ENCODE measurements around the gene PARVB. TPM values are rescaled to one million over a fixed set of nuclear protein-coding genes. Genes with fewer than 3 reads are reported as not detected.

Gene PARVB
- total and polyA plus RNA-seq, 9 of the 15 experiments (the other 6 are each of a cell fraction or from before 2014, with no cell fraction given), result 1.1 to 59.2 (median 29.2) TPM

DNA sequence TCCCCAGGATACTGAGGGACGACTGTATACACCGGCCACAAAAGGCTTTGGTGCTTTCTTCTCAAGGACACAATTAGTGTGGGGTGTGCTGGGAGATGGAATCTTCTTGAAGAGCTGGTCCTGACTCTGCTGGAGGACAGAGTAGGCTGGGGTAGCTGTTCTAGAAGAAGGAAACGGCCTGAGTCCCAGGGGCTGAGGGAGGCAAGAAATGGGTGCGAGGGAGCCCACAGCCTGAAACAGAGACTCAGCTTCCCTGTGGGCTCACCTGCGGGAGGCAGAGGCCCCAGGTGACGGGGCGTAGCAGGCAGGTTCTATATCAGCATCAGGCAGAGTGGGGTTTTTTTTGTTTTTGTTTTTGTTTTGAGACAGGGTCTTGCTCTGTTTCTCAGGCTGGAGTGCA lies 193.2 kb downstream of the PARVB start:
- H3K9me1 ChIP-seq (ENCODE audit: control insufficient read depth, insufficient read depth, low read length), result no peaks in the 10 kb centered on the region
- H3K9me3 ChIP-seq (replicated peaks; ENCODE audit: control insufficient read depth, insufficient read depth, low read depth, low read length), result no peaks in the 10 kb centered on the region
- CTCF ChIA-PET (ENCODE audit: low intra/inter-chr PET ratio), result no interaction called here
- no peak overlapping the region for H3K4me2 ChIP-seq (ENCODE audit: insufficient read depth, low read length)
- peaks cover 0 to 27% of the 10 kb centered on the region in 2 experiments; a peak in 2 of 5 replicates for H3K27me3 ChIP-seq (ENCODE audit: control insufficient read depth in 2 of 2, insufficient read depth in 2 of 2, low read length in 2 of 2)
- no TSS peak for BruUV-seq (replicated peaks)
- no peak overlapping the region for H3K4me3 ChIP-seq
- no peaks in the 10 kb centered on the region for H3K4me1 ChIP-seq (replicated peaks in 1 of 2; ENCODE audit: control insufficient read depth in 2 of 2, insufficient read depth in 2 of 2, low read length in 2 of 2)
- POLR2A ChIA-PET, result no interaction called here
- 0% methylated on average over 4 of the region's 7 CpGs for WGBS (ENCODE audit: insufficient coverage, low coverage, missing lambda C conversion rate)
- no peaks in the 10 kb centered on the region for H3K36me3 ChIP-seq (ENCODE audit: control insufficient read depth, insufficient read depth, low read length)
- no peak overlapping the region for H2AFZ ChIP-seq (ENCODE audit: low read depth, low read length)
- in situ Hi-C loops (cut with MboI), result no loop called here
- H4K20me1 ChIP-seq (replicated peaks; ENCODE audit: control insufficient read depth, insufficient read depth, low read length), result no peaks in the 10 kb centered on the region
- intact Hi-C loops (cut with micrococcal nuclease), result no loop called here
- DNase-seq (ENCODE audit: extremely low read depth in 1 of 4, low spot score in 3 of 4), result no peak
- H3K79me2 ChIP-seq (ENCODE audit: control insufficient read depth, insufficient read depth, low read length), result no peaks in the 10 kb centered on the region
- no peak for FAIRE-seq
- H3K9ac ChIP-seq (ENCODE audit: insufficient read depth in 1 of 2, low read depth in 2 of 2, low read length in 2 of 2), result no peak overlapping the region
- no peak overlapping the region for H3K27ac ChIP-seq (ENCODE audit: extremely low read depth, low read depth, low read length)
- no peak for ATAC-seq
- TF ChIP-seq TAF9B (IDR thresholded peaks at IDR 0.05; ENCODE audit: partially characterized antibody) (no peak), ZNF407 (IDR thresholded peaks at IDR 0.05; ENCODE audit: low read depth) (no peak), ARID1B (IDR thresholded peaks at IDR 0.05) (no peak), ZNF551 (CRISPR knock-in tag; IDR thresholded peaks at IDR 0.05) (no peak), CTCFL (IDR thresholded peaks at IDR 0.05; ENCODE audit: borderline replicate concordance, insufficient read depth, low read depth, low read length, poor library complexity, severe bottlenecking) (no peak), HNRNPH1 (optimal IDR thresholded peaks at IDR 0.05; ENCODE audit: low read depth, low read length) (no peak), ZBTB17 (CRISPR knock-in tag; IDR thresholded peaks at IDR 0.05) (no peak), MCM5 (IDR thresholded peaks at IDR 0.05; ENCODE audit: low read depth) (no peak), NRF1 (conservative IDR thresholded peaks at IDR 0.05 in 1 of 2, IDR thresholded peaks at IDR 0.05 in 1 of 2) (no peak), ILK (tag; IDR thresholded peaks at IDR 0.05; ENCODE audit: borderline replicate concordance, low read depth) (no peak), ZBTB33 (CRISPR knock-in tag; IDR thresholded peaks at IDR 0.05) (no peak)
